Measurements from ENCODE around the gene EMILIN3.

Gene EMILIN3, protein sequence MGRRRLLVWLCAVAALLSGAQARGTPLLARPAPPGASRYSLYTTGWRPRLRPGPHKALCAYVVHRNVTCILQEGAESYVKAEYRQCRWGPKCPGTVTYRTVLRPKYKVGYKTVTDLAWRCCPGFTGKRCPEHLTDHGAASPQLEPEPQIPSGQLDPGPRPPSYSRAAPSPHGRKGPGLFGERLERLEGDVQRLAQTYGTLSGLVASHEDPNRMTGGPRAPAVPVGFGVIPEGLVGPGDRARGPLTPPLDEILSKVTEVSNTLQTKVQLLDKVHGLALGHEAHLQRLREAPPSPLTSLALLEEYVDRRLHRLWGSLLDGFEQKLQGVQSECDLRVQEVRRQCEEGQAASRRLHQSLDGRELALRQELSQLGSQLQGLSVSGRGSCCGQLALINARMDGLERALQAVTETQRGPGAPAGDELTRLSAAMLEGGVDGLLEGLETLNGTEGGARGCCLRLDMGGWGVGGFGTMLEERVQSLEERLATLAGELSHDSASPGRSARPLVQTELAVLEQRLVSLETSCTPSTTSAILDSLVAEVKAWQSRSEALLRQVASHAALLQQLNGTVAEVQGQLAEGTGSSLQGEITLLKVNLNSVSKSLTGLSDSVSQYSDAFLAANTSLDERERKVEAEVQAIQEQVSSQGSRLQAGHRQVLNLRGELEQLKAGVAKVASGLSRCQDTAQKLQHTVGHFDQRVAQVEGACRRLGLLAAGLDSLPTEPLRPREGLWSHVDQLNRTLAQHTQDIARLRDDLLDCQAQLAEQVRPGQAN

GRCh38 chr20:41366546-41367392 is at the start of gene EMILIN3:
Gene EMILIN3, minus strand, starts transcription at chr20:41366818. Its CDS starts 184 bp downstream, at chr20:41366634.
- peaks cover 59% of the 10 kb centered on the region for H3K27me3 Mint-ChIP-seq
- peak within 1 kb of the TSS; percentile 3 for H3K4me3 Mint-ChIP-seq
- no peak within 1 kb of the TSS for H3K27ac Mint-ChIP-seq (ENCODE audit: low read depth)
- ATAC-seq (replicated peaks; ENCODE audit: extremely low read depth, poor library complexity, severe bottlenecking): no peak
- H3K4me1 Mint-ChIP-seq: no peaks in the 10 kb centered on the region
- no peaks in the 10 kb centered on the region for H3K36me3 Mint-ChIP-seq (ENCODE audit: insufficient read depth)
- no peaks in the 10 kb centered on the region for H3K9me3 Mint-ChIP-seq
- no peak for DNase-seq (ENCODE audit: low spot score in 2 of 2)

DNA sequence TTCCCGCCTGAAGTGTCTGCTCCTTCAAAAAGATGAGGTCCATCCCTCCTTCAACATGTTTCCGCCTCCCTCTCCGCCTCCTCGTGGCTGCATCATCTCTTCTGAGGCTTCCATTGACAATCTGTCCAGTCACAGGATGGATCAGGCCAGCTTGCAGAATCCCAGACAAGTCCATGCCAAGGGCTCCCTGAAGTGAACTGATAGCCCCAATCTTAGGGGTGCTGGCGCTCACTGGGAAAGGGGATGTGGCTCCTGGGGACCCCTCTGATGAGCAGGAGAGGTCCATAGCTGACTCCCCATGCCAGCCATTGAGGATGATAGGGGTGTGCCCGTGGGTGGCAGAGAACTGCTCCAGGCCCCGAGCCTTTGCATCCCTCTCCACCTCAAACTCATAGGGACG is 48.6 kb upstream of the EMILIN3 start:
- H3K9me3 Mint-ChIP-seq: no peaks in the 10 kb centered on the region
- DNase-seq (ENCODE audit: low spot score in 2 of 2) (no peak), ATAC-seq (replicated peaks; ENCODE audit: extremely low read depth, poor library complexity, severe bottlenecking) (no peak)
- H3K27me3 Mint-ChIP-seq: no peaks in the 10 kb centered on the region
- H3K36me3 Mint-ChIP-seq (ENCODE audit: insufficient read depth): peaks cover 52% of the 10 kb centered on the region
- no peak overlapping the region for H3K27ac Mint-ChIP-seq (ENCODE audit: low read depth)
- no peaks in the 10 kb centered on the region for H3K4me1 Mint-ChIP-seq
- H3K4me3 Mint-ChIP-seq: no peak overlapping the region

- no peak for ATAC-seq (replicated peaks; ENCODE audit: extremely low read depth, poor library complexity, severe bottlenecking)
- H3K9me3 Mint-ChIP-seq: no peaks in the 10 kb centered on the region
- no peak overlapping the region for H3K4me3 Mint-ChIP-seq
- H3K36me3 Mint-ChIP-seq (ENCODE audit: insufficient read depth): peaks cover 53% of the 10 kb centered on the region
- peaks cover 20% of the 10 kb centered on the region for H3K4me1 Mint-ChIP-seq
- H3K27me3 Mint-ChIP-seq: no peaks in the 10 kb centered on the region
- no peak for DNase-seq (ENCODE audit: low spot score in 2 of 2)
- H3K27ac Mint-ChIP-seq (ENCODE audit: low read depth): no peak overlapping the region
Measured at GRCh38 chr20:41413169-41413568, 46.6 kb upstream of the EMILIN3 start.

GRCh38 chr20:41412324-41413120 is 45.9 kb upstream of the EMILIN3 start:
- DNase-seq (ENCODE audit: low spot score in 2 of 2) (no peak), ATAC-seq (replicated peaks; ENCODE audit: extremely low read depth, poor library complexity, severe bottlenecking) (no peak)
- Mint-ChIP-seq H3K4me3 (no peak overlapping the region), H3K27me3 (no peaks in the 10 kb centered on the region), H3K4me1 (peaks cover 22% of the 10 kb centered on the region), H3K9me3 (no peaks in the 10 kb centered on the region), H3K36me3 (ENCODE audit: insufficient read depth) (peaks cover 53% of the 10 kb centered on the region), H3K27ac (ENCODE audit: low read depth) (no peak overlapping the region)

- peaks cover 49% of the 10 kb centered on the region for H3K36me3 Mint-ChIP-seq (ENCODE audit: insufficient read depth)
- H3K9me3 Mint-ChIP-seq: no peaks in the 10 kb centered on the region
Measured at GRCh38 chr20:41411391-41411847, 44.8 kb upstream of the EMILIN3 start.

DNA sequence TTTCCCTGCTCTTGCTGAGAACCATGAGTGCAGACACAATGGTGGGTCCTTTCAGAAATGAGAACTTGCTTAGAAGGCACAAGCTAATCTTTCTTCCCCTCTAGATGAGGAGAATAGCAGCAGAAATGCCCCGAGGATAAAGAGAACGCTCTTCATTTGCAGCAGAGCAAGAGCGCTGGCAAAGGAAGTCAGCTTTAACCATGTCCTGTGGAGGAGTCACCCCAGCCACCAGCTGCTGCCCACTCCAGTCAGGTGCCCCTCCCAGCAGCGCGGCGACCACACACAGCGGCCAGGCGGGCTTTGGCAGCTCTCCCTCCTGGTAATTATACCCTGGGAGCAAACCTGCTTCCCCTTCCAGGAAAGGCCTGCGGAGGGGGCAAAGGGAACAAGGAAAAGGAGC is 42.4 kb upstream of the EMILIN3 start:
- Mint-ChIP-seq H3K9me3 (no peaks in the 10 kb centered on the region), H3K27ac (ENCODE audit: low read depth) (peak overlapping the region; percentile 87), H3K4me1 (peaks cover 29% of the 10 kb centered on the region), H3K36me3 (ENCODE audit: insufficient read depth) (peaks cover 36% of the 10 kb centered on the region), H3K4me3 (no peak overlapping the region), H3K27me3 (no peaks in the 10 kb centered on the region)
- DNase-seq (ENCODE audit: low spot score in 2 of 2): no peak
- no peak for ATAC-seq (replicated peaks; ENCODE audit: extremely low read depth, poor library complexity, severe bottlenecking)

More at GRCh38 chr20:41411391-41411847, 44.8 kb upstream of the EMILIN3 start:
- DNase-seq (ENCODE audit: low spot score in 2 of 2): no peak
- H3K4me1 Mint-ChIP-seq: peaks cover 25% of the 10 kb centered on the region
- no peak overlapping the region for H3K27ac Mint-ChIP-seq (ENCODE audit: low read depth)
- no peak for ATAC-seq (replicated peaks; ENCODE audit: extremely low read depth, poor library complexity, severe bottlenecking)
- no peak overlapping the region for H3K4me3 Mint-ChIP-seq
- no peaks in the 10 kb centered on the region for H3K27me3 Mint-ChIP-seq

- peak; percentile 56 for ATAC-seq (replicated peaks; ENCODE audit: extremely low read depth, poor library complexity, severe bottlenecking)
- Mint-ChIP-seq H3K4me3 (no peak overlapping the region), H3K27ac (ENCODE audit: low read depth) (peak overlapping the region; percentile 87)
Measured at GRCh38 chr20:41408156-41408794, 41.7 kb upstream of the EMILIN3 start.

DNA sequence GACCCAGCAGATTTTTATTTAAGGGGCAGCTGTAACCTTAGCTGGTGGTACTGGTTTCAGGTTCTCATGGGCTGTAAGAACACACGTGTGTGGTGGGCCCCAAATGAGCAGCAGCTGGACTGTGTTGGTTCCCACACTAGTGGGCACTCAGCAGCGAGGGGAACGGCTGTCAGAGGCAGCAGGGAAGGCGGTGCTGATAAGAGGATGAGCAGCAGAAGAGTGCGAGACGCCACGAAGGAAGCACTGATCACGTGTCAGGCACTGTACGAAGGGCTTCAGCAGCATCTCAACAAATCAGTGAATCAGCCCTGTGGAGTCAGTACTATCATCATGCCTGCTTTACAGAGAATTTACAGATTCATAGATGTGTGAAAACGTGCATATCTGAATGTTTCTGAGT is 41.0 kb upstream of the EMILIN3 start:
- H3K27ac Mint-ChIP-seq (ENCODE audit: low read depth): no peak overlapping the region
- ATAC-seq (replicated peaks; ENCODE audit: extremely low read depth, poor library complexity, severe bottlenecking): peak; percentile 62

More at GRCh38 chr20:41408156-41408794, 41.7 kb upstream of the EMILIN3 start:
- peaks cover 33% of the 10 kb centered on the region for H3K36me3 Mint-ChIP-seq (ENCODE audit: insufficient read depth)
- DNase-seq (ENCODE audit: low spot score in 2 of 2): no peak
- no peaks in the 10 kb centered on the region for H3K27me3 Mint-ChIP-seq
- peaks cover 29% of the 10 kb centered on the region for H3K4me1 Mint-ChIP-seq
- H3K9me3 Mint-ChIP-seq: no peaks in the 10 kb centered on the region

DNA sequence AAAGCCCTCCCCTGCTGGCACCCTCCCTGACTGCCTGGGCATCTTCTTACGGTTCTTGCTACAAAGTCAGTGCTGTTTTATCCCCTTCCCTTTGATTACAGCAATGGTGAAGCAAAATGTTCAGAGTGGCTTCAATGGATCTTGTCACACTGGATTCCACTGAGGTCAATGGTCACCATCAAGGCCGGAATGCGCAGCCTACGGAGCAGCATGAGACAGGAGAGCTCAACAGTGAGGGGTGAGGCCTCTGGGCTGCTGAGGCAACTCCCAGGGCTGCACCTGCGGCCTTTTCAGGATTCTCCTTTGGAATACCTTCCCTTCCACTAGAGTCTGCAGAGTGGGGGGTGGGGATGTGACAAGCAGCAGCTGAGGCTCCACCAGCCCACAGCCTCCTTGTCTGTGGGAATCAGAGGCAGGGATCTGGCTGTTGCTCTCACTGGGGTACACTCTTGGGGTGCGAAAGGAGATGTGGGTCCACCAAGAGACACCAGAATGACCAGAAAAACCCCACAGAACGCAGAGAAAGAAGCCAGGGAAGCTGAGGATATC is 40.4 kb upstream of the EMILIN3 start:
- Mint-ChIP-seq H3K9me3 (no peaks in the 10 kb centered on the region), H3K36me3 (ENCODE audit: insufficient read depth) (peaks cover 33% of the 10 kb centered on the region), H3K4me1 (peaks cover 29% of the 10 kb centered on the region), H3K4me3 (no peak overlapping the region), H3K27ac (ENCODE audit: low read depth) (peak overlapping the region; percentile 32), H3K27me3 (no peaks in the 10 kb centered on the region)
- DNase-seq (ENCODE audit: low spot score in 2 of 2): no peak
- no peak for ATAC-seq (replicated peaks; ENCODE audit: extremely low read depth, poor library complexity, severe bottlenecking)

More for the DNA sequence above, 41.0 kb upstream of the EMILIN3 start:
- no peak for DNase-seq (ENCODE audit: low spot score in 2 of 2)
- Mint-ChIP-seq H3K27me3 (no peaks in the 10 kb centered on the region), H3K36me3 (ENCODE audit: insufficient read depth) (peaks cover 32% of the 10 kb centered on the region), H3K4me1 (peaks cover 29% of the 10 kb centered on the region), H3K4me3 (no peak overlapping the region), H3K9me3 (no peaks in the 10 kb centered on the region)

DNA sequence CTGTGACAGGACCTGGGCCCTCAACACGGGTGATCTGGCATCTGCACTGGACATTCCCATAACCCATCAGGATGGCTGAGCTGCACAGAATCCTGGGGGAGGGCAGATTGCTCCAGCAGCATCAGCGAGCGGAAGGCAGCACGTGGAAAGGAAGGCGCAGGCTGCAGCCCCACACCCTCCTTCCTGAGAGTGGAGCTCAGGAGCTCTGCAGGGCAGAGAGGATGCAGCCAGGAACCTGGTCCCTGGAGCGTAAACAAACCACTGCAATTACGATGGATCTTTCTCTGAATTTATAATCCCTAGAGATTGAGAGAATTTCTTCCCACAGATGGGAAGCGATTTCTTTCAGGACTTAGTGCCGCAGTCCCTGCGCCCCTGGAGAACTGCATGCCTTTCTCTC is 39.7 kb upstream of the EMILIN3 start:
- Mint-ChIP-seq H3K27me3 (no peaks in the 10 kb centered on the region), H3K9me3 (no peaks in the 10 kb centered on the region), H3K4me1 (peaks cover 29% of the 10 kb centered on the region), H3K27ac (ENCODE audit: low read depth) (peak overlapping the region; percentile 32), H3K36me3 (ENCODE audit: insufficient read depth) (peaks cover 33% of the 10 kb centered on the region), H3K4me3 (no peak overlapping the region)
- DNase-seq (ENCODE audit: low spot score in 2 of 2): no peak
- no peak for ATAC-seq (replicated peaks; ENCODE audit: extremely low read depth, poor library complexity, severe bottlenecking)

DNA sequence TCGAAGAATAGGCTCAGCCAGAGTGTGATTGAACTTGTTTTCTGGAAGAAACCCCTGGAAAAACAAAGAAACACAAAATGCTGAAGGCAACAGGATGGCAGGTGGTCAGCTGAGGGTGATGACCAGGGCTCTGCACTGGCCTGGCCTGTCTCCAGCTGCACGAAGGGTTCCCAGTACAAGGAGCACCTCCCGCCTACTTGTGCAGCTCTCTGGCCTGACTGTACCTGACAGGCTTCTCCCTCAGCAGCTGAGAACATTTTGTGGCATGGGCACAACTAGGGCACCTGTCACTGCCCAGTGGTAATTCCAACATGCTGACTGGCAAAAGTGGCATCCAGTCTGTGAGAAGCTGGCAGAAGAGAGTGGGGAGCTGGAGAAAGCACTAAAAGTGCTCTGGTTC is 38.8 kb upstream of the EMILIN3 start:
- no peak for DNase-seq (ENCODE audit: low spot score in 2 of 2)
- no peaks in the 10 kb centered on the region for H3K9me3 Mint-ChIP-seq
- no peaks in the 10 kb centered on the region for H3K27me3 Mint-ChIP-seq
- H3K4me3 Mint-ChIP-seq: no peak overlapping the region
- H3K4me1 Mint-ChIP-seq: peaks cover 29% of the 10 kb centered on the region
- ATAC-seq (replicated peaks; ENCODE audit: extremely low read depth, poor library complexity, severe bottlenecking): no peak
- no peak overlapping the region for H3K27ac Mint-ChIP-seq (ENCODE audit: low read depth)
- peaks cover 28% of the 10 kb centered on the region for H3K36me3 Mint-ChIP-seq (ENCODE audit: insufficient read depth)
